22Rv1 (cell line): Measurements from ENCODE around the gene CFAP99.

ENCODE experiments used
- CTCF ChIP-seq: fragments of 450-650 bp; IDR thresholded peaks from 2 replicates; pipeline ENCODE4 v1.5.1; 2017; ENCODE audit warnings: mild to moderate bottlenecking
- ZFX ChIP-seq: fragments of 450-650 bp; IDR thresholded peaks from 2 replicates; pipeline ENCODE4 v1.6.1; 2017; ENCODE audit warnings: antibody characterized with exemption, borderline replicate concordance

- TF ChIP-seq CTCF = no peak
- no peak for TF ChIP-seq ZFX
These were observed 33.2 kb upstream of the CFAP99 start for GRCh38 chr4:2385516-2385915.
